GM12878 (cell line): Measurements from ENCODE around the gene ARHGEF17. TPM values are rescaled to one million over a fixed set of nuclear protein-coding genes. Genes with fewer than 3 reads are reported as not detected.

Source experiments
- CBX5 ChIP-seq: sonication (generic); IDR thresholded peaks from 2 replicates; pipeline ENCODE4 v1.6.1; 2016; ENCODE audit warnings: low read depth, moderate library complexity, mild to moderate bottlenecking, inconsistent platforms
- CHD2 ChIP-seq: IDR thresholded peaks from 2 replicates; pipeline ENCODE4 v1.6.1; 2011; ENCODE audit warnings: low read depth, low read length, improper control_type of control experiment, borderline replicate concordance
- CREM ChIP-seq: IDR thresholded peaks from 2 replicates; pipeline ENCODE4 v1.6.1; 2014; ENCODE audit warnings: antibody characterized with exemption, low read depth
- ESRRA ChIP-seq: IDR thresholded peaks from 2 replicates; pipeline ENCODE4 v1.6.1; 2012; ENCODE audit warnings: mild to moderate bottlenecking, low read length, improper control_type of control experiment
- KLF5 ChIP-seq: fragments of 450-650 bp; IDR thresholded peaks from 2 replicates; pipeline ENCODE4 v1.6.1; 2014; ENCODE audit warnings: mild to moderate bottlenecking; ENCODE audit not compliant: partially characterized antibody
- MXI1 ChIP-seq: fragments of 150-350 bp; IDR thresholded peaks from 2 replicates; pipeline ENCODE4 v1.6.1; 2011; ENCODE audit warnings: low read depth, mild to moderate bottlenecking, inconsistent platforms, low read length, improper control_type of control experiment
- MYB ChIP-seq: fragments of 150-350 bp; IDR thresholded peaks from 2 replicates; pipeline ENCODE4 v1.6.1; 2014; ENCODE audit warnings: mild to moderate bottlenecking, low read depth, low read length, borderline replicate concordance
- NR2F1 ChIP-seq: fragments of 450-650 bp; conservative IDR thresholded peaks from 2 replicates; pipeline ENCODE4 v1.6.1; 2017; ENCODE audit warnings: mild to moderate bottlenecking
- RAD21 ChIP-seq: IDR thresholded peaks from 2 replicates; pipeline ENCODE4 v1.6.1; 2011; ENCODE audit warnings: mild to moderate bottlenecking, low read depth, low read length, moderate library complexity; ENCODE audit not compliant: insufficient read depth
- SKIL ChIP-seq: fragments of 450-650 bp; IDR thresholded peaks from 2 replicates; pipeline ENCODE4 v1.6.1; 2017; ENCODE audit warnings: mild to moderate bottlenecking, low read depth, inconsistent platforms; ENCODE audit not compliant: poor library complexity, severe bottlenecking
- ZNF207 ChIP-seq: fragments of 450-650 bp; IDR thresholded peaks from 2 replicates; pipeline ENCODE4 v1.6.1; 2014; ENCODE audit warnings: antibody characterized with exemption, mild to moderate bottlenecking, borderline replicate concordance
- ZNF217 ChIP-seq: fragments of 450-650 bp; IDR thresholded peaks from 2 replicates; pipeline ENCODE4 v1.6.1; 2017; ENCODE audit warnings: antibody characterized with exemption, mild to moderate bottlenecking
- polyA plus RNA-seq, 11 experiments: library from polyadenylated mRNA; depleted of rRNA in 4 of 11; unstranded in 6 of 11; stranded (reverse) in 5 of 11; fragments of >200 nt; fragmentation: Nextera tagmentation in 4 of 11; fragmentation: Illumina TruSeq in 1 of 11; extraction: Ambion mirVana in 4 of 11; extraction: Trizol in 1 of 11; gene quantifications; 1 replicate in 1 of 11; 2 replicates in 10 of 11; pipeline versions ENCODE4 v1.2.1 to v1.2.3, GENCODE V29; 2011 to 2016; ENCODE audit warnings: inconsistent platforms in 2 of 11, missing spikeins in 2 of 11, low read depth in 1 of 11
- total RNA-seq, 4 experiments: library from RNA; depleted of rRNA in 3 of 4; stranded (reverse); fragments of >200 nt in 3 of 4; fragmentation: Illumina TruSeq in 1 of 4; extraction: Trizol in 1 of 4; gene quantifications; 2 replicates each; pipeline versions ENCODE4 v1.2.1 to v1.2.3, GENCODE V29; 2013 to 2021
- TF ChIP-seq, protein P1 (sequence below): fragments of 450-650 bp; IDR thresholded peaks from 2 replicates; pipeline ENCODE4 v1.6.1; 2017; ENCODE audit warnings: antibody characterized with exemption, mild to moderate bottlenecking, moderate library complexity
- TF ChIP-seq, protein P2 (sequence below): IDR thresholded peaks from 2 replicates; pipeline ENCODE4 v1.6.1; 2012; ENCODE audit warnings: low read depth, low read length, improper control_type of control experiment

Gene ARHGEF17
- total and polyA plus RNA-seq, 10 of the 15 experiments (the other 5 are each of a cell fraction or from before 2014, with no cell fraction given), result 0.15 to 11.0 (median 1.7) TPM

DNA sequence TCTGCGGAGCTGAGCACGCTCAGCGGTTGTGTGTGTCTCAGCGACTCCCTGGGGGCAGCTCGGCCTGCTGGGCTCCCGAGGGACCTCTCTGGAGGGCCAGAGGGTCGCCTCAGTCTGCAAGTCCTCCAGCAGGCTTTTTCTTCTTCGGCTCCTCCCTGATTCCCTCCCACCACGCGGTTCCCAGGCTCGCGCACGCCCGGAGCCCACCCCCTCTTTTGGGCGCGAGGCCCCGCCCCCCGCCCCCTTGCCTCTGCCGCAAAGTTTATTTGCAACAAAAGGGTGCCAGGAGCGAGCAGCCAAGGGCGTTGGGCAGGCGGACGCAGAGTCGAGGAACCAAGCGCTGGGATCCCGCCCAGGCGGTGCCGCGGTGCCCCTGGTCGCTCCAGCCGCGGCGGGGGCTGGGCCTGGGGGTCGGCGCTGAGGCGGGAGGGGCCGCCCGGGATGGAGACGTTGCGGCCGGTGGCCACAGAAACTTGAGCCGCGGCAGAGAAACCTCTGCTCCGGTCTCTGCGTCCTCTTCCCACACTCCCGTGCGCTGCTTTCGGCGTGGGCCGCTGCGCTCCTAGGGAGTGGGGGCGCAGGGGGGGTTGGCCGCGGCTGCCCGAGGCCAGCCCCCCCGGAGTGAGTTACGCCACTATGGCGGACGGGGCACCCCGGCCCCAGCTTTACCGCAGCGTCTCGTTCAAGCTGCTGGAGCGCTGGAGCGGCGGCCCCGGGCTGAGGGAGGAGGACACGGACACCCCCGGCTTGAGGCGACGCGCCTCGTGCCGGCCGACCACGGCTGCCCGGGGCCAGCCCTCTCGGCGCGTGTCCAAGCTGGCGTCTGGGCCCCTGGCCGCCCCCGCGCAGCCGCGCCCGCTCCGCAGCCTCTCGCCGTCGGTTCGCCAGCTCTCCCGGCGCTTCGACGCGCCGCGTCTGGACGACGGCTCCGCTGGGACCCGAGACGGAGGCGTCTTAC, at the start of gene ARHGEF17 (continued):
- TF ChIP-seq SKIL, result no peak
- TF ChIP-seq CHD2, result peak; percentile 22; the same call in 1 of the 2 replicates
- TF ChIP-seq MYB, result no peak
- TF ChIP-seq, protein P1, sequence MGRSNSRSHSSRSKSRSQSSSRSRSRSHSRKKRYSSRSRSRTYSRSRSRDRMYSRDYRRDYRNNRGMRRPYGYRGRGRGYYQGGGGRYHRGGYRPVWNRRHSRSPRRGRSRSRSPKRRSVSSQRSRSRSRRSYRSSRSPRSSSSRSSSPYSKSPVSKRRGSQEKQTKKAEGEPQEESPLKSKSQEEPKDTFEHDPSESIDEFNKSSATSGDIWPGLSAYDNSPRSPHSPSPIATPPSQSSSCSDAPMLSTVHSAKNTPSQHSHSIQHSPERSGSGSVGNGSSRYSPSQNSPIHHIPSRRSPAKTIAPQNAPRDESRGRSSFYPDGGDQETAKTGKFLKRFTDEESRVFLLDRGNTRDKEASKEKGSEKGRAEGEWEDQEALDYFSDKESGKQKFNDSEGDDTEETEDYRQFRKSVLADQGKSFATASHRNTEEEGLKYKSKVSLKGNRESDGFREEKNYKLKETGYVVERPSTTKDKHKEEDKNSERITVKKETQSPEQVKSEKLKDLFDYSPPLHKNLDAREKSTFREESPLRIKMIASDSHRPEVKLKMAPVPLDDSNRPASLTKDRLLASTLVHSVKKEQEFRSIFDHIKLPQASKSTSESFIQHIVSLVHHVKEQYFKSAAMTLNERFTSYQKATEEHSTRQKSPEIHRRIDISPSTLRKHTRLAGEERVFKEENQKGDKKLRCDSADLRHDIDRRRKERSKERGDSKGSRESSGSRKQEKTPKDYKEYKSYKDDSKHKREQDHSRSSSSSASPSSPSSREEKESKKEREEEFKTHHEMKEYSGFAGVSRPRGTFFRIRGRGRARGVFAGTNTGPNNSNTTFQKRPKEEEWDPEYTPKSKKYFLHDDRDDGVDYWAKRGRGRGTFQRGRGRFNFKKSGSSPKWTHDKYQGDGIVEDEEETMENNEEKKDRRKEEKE, result 0 out of 2 replicates have a peak, but pooled peaks have one; percentile 24
- TF ChIP-seq, protein P2, sequence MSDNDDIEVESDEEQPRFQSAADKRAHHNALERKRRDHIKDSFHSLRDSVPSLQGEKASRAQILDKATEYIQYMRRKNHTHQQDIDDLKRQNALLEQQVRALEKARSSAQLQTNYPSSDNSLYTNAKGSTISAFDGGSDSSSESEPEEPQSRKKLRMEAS, result peak; percentile 45; the same call in 1 of the 2 replicates
- no peak; the same call in 1 of the 2 replicates for TF ChIP-seq NR2F1
- TF ChIP-seq RAD21, result no peak
- 0 out of 2 replicates have a peak, but pooled peaks have one; percentile 41 for TF ChIP-seq ZNF207
- TF ChIP-seq ESRRA, result no peak
- no peak; the same call in 1 of the 2 replicates for TF ChIP-seq MXI1
- no peak for TF ChIP-seq CBX5
- no peak for TF ChIP-seq KLF5
- no peak for TF ChIP-seq CREM
- no peak for TF ChIP-seq ZNF217
